SK-N-MC (cell line): ENCODE results near the gene PELI1.

ENCODE experiments used
- EZH2 ChIP-seq: fragments of 200-600 bp; sonication (generic); IDR thresholded peaks from one replicate; pipeline ENCODE4 v1.6.1; 2017; ENCODE audit warnings: antibody characterized with exemption
- POLR2AphosphoS5 ChIP-seq: IDR thresholded peaks from 2 replicates; pipeline ENCODE4 v1.6.1; 2012; ENCODE audit warnings: mild to moderate bottlenecking, low read depth, low read length, borderline replicate concordance

DNA sequence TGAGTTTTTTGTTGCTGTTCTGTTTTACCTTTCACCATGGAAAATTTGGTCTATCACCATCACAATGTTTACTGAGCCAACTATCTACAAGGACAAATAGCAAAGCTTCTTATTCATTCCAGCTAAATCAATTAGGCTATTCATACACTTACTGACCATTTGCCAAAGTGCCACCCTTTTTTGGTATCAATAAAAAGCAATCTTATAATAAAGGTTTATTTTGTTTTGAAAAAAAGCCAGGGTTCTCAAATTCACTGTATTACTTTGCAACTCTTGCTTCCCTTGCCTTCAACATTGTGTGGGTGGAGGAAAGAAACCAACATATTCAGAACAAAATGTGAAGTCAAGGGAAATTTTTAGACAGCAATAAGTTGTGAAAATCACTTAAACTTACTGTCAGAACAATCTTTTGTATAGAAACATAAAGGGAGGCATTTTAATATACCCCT is 15.3 kb downstream of the PELI1 start:
- TF ChIP-seq EZH2 = no peak
- no peak for TF ChIP-seq POLR2AphosphoS5
